OCI-M2 (cell line): ENCODE results near the gene SFMBT1.

Experiments used
- DNase-seq: peaks from one replicate; lab custom pipeline; 2025; ENCODE audit not compliant: unreplicated experiment; lab: John Stamatoyannopoulos, UW

SFMBT1 gene

DNA sequence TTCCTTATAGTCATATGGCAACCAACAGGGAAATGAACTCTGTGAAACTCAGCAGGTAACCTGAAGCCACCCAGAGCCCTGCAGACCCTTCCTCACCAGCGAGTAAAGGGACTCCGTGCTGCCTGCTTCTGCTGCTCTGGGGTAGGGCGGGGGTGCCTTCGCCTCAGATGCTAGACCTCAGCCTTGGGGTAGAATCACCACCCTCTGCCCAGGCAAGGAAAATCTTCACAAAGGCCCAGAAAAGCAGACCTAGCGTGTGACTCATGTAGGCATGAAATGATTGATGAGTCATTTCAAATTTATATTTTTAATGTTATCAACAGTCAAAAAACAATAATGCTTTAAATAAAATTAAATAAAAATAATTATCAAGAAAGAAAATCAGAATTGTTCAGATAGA is 155.1 kb downstream of the SFMBT1 start:
- DNase-seq = no peak

DNA sequence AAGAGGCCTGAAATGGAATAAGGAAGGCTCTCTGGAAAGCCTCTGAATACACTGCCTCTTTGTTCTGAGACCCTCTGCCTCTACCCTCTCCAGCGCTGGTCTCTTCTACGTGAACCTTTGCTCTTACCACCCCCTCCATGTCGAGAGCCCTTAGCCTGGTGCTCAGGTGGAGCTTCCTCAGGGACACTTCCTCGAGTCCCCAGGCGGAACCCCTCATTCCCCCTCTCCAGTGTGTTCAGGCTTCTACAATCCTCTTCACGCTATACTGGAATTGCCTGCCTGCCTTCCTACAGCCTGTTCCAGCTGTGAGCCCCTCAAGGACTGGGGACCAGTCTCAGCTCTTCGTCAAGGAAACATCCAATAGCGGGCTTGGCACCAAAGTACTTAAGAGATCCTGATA is 156.0 kb downstream of the SFMBT1 start:
- no peak for DNase-seq

DNA sequence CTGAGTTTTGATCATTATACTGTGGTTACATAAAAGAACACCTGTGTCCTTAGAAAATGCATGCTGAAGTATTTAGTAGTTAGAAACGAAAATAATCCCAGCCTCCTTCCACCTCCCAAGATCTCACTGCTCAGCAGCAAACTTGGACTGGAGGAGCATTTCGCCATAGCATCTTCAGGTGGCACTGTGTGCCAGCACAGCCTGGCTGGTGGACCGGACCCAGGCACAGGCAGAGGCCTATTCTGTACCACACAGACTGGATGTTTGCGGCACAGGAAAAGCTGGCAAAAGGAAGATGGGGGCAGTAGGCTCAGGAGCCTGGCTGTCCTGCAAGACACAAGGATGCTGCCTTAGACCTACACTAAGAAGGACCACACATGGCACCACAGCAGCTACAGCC is 158.7 kb downstream of the SFMBT1 start:
- no peak for DNase-seq

DNA sequence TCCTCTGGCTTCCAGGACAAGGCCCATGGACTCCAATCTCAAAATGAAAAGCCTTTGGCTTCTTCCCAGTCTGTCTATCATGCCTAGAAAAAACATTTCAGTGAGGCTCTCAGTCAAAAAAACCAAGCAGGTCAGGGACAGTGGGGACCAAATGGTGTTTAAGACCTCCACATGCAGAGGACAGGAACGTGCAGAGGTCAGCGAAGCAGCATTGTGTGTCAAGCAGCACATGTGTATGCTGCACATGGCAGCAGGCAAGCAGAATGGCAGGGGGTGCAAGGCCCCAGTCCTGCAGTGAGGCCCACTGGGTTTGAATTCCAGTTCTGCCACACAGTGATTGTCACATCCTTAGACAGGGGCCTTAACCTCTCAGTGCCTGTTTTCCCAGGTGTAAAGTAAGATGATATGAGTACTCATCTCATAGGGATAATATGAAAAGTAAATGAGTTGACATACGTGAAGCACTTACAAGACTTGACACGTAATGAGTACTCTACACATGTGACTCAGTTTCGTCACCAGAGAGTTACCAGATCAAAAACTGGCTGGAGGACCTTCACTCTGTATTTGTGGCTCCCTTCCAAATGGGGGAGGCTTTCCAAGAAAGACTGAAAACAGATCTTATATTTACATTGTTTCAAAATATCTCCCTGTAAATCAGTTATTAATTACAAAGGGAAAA is 159.7 kb downstream of the SFMBT1 start:
- no peak for DNase-seq

DNA sequence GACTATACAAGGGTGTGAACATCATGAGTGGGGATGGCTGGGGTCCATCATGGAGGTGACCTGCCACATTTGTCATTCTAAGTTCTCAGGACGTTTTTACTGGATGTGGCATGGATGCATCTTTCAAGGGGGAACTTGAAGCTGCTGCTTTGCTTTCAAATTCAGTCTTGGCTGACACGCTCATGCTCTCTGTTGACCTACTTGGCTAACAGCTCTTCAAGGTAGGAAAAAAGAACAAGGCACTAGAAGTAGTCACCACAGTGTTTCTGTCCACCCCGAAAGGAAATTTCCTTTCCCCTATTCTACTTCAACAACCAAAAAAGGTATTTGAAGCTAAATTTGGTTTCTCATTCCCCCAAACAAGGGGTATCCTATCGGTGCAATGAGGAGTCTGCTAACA is 163.5 kb downstream of the SFMBT1 start:
- DNase-seq = no peak

DNA sequence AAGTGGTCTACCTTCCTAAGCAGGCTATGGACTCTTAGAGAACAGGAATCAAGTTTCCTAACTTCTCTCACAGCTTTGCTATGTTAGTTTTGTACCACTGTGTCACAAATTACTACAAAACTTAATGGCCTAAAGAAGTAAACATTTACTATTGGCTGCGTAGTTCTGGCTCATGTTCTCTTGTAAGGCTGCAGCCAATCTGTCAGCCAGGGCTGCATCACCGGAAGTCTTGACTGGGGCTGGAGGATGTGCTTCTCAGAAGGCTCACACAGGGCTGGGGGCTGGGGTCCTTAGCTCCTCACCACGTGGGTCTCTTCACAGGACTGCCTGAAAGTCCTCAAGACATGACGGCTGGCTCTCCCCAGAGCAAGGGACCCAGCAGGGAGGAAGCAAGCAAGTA is 164.0 kb downstream of the SFMBT1 start:
- no peak for DNase-seq

DNA sequence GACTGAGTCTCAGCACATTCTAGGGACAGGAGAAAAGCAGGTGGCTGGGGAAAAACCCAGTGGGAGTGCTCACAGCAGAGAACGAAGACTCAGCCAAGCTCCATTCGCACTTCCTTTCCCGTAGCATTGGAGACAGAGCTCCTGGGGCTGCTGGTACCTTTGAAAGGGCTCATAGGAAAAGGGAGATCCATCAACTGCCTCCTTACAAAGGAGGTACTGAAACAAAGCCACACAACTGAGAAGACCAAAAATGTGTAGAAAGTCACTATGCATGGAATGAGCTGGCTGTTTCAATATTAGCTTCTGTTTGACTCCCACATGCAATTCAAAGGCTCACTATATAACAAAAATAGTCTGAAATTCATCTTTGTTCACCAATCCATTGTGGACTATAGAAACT is 165.4 kb downstream of the SFMBT1 start:
- DNase-seq = no peak

DNA sequence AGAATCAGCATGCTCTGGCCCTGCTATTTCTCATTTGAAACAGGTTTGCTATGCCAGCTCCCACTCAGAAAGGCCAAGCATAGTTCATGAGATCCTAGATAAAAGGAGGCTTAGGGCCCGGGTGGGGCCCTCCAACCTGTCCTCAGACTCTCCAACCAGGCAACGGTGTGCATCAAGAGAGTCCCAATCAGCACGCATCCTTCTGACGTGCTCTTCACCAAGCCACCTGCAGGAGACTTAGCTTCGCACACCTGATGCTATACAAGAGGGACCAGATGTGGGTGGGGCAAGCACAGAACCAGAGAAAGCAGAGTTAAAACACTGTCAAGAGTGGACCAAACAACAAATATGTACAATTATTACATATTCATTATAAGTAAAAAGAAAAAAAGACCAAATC is 165.8 kb downstream of the SFMBT1 start:
- no peak for DNase-seq

DNA sequence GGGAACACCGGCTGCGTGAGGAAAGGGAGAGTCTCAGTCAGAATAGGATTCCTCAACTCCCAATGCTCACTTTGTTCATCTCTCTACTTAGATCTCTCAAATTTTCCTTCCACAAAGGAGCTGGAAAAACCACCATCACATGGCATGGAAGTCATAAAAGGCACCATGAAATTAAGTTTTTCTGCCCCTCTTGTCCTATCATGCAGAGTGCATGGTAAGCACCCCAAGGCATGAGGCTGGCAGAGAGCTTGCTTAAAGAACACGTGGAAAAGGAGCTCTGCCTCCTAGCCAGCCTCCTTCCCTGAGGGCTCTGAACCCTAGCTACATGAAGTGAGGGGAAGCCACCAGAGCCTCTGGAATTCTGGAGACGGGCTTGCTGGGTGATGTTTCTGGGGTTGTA is 166.3 kb downstream of the SFMBT1 start:
- DNase-seq = no peak

DNA sequence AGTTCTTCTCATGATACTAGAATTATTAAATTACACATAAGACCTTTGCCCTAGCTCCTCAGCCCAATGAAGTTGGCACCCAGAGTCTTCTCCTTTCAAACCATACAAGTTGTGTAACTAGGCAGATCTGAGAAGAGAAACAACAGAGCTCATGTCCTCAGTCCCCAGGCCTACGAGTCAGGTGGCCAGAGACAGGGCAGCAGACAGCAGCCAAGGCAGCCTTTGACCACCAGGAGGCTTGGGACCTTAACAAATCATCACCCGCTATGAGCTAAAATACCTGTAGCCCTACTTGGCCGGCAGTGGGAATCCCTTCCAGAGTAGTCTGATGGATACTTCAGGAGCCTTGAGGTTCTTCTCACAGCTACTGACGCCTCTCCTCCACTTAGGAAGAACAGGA is 166.8 kb downstream of the SFMBT1 start:
- no peak for DNase-seq

DNA sequence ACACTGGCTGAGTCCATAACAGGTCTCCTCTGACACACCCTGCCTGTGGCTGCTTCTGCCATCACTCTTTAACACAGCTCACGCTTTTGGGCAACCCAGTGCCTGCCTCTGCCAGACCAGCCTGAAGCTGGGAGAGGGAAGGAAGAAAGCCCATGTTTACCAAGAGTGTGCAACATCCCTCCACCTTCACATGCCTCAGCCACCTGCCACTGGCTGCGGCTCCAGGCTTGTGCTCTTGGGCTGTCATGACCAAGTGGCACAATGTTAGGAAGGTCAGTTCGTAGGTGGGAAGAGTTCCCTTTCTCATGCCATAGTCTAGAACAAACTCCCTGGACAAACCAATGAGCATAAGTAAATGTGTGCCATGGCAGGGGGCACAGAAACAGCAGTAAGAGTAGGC is 168.8 kb downstream of the SFMBT1 start:
- DNase-seq = no peak

DNA sequence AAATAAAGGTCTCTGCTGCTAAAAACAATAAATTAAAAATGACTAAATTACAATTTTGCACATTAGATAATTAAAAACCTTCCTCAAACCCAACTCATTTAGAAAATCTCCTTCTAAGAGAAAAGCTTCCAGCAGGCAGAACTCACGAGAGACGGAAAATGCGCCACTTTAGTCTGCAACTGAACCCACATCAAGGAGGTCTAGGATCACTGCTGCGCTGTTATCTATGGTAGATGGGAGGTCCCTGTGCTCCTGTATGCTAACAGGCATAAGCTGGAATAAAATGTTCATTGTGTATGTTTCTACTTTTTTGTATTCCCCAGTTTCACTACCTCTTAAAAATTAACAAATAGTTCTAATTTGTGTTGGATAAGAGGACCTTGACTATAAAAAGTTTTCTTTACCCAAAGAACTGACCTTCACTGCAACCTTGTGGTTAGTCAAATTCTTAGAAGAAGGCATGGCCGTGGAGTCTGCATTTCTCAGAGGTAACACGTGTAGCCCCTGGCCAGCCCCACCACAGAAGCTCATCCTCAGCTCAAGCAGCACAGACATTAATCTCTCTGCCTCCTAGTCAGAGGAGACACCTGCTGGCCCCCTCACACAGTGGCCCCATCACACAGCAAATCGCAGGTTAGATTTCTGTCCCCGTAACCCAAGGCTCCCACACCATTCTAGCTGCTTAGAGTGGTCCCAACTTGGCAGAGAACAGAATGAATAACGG is 170.8 kb downstream of the SFMBT1 start:
- no peak for DNase-seq

DNA sequence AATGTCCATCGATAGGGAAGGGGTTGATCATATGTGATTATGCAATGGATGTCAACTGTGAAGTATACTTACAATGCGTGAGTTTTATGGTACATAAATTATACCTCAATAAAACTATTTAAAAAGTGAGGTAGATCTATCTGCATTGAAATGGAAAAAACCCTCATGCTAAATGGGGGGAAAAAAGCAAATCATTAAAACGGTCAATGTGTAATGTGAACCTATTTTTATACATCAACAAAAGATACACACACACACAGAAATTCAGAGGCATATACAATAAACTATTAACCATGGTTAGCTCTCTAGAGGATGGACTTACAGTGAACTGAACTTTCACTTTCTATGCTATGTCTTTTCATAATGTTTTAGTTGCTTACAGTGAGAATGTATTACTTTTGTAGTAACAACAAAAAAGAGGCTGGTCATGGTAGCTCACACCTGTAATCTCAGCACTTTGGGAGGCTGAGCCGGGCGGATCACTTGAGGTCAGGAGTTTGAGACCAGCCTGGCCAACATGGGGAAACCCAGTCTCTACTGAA is 171.6 kb downstream of the SFMBT1 start:
- DNase-seq = no peak

DNA sequence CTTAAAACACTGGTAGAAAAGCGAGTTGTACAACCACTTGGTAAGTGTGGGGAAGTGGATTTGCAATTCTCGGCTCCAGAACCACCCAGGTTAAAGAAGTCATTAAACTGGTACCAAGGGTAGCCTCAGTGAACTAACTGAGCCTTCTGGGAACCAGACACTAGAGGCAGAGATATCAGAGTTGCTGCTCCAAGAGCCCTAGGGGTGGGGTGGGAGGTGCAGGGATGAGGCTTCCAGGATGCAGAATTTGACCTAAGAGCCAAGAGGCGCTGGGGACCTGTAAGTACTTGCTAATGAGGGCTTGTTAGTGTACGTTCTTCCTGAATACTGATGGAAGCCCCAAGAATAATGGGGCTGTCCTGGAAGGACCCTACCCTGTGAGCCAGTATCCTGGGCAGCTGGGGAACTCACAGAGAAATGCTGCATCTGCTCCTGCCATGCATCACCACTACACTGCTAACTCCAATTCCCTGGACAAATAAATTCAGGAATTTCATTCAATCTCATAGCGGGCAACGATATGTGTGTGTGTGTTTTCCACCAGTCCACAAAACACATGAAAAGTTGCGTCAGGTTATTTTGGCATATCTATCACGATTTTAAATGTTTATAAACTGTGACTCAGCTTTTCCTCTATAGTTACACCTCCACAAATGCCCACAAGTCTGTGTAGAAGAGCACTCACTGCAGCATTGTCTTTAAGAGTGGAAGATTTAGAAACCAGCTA is 172.3 kb downstream of the SFMBT1 start:
- no peak for DNase-seq

DNA sequence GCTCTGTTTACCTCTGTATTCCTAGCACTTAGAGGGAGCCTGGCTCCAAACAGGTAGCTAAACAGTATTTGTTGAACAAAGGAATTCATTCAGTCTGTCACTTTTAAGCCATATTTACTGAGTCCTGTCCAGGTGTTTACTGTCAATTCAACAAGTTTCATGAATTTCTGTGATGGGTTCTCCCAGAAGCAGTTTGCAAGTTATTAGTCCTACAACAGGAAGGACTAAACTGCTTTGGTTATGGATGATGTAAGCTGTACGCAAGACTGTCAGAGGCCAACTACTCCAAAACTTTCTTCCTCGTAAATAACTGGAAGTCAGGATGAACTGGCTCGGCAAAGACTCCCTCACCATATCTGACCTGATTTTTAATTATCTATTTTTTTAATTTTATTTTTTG is 173.6 kb downstream of the SFMBT1 start:
- no peak for DNase-seq

DNA sequence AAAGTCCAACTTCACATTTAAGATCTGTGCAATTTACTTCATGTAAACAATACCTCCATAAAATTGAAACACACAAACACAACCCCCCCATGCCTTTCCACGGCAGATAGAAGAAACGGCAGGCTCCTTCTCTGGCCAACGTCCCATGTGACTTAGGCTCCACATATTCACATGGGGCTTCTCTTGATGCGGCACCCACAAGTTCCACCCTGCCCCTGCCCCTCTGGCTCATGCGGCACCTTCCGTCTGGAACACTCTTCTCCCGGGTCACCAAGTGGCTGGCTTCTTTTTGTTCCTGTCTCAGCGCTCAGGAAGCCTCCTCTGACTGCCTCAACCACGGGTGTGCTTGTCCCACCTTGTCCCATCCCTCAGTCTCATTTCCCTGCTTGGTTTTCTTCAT is 174.1 kb downstream of the SFMBT1 start:
- DNase-seq = no peak

DNA sequence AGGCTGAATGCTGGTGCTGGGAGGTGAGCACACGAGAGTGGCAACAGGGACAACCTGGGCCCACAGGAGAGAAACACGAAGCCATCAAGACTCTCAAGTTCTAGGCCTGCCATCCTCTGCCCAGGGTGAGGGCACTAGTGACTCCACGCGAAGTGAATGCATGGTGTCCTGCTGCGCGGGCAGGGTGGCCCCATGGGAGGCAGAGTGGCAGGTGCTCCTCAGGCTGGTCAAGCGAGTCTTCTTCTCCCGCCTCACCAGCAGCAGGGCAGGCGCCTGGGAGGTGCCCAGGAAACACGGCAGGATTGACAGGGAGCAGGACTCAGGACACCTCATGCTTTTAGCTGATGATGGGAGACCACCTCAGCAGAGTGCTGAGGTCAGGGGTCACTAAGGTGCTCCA is 175.4 kb downstream of the SFMBT1 start:
- DNase-seq = no peak

DNA sequence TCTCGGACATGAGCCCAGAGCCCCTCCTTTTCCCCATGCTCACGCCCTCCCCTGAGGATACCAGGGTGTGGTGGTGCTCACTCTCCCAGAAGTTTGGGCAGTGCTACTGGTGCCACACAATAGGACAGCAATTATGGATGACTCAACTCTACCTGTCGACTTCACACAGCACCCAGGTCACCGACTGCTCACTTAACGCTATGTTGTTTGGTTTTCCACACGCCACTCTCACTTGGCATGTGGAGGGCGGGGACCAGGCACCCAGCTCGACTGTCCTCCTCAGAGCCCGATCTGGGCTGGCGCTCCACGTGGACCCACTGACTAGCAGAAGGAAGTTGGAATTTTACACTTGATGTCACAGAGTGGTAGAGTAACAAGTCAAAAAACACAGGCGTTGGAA is 179.4 kb downstream of the SFMBT1 start:
- no peak for DNase-seq

DNA sequence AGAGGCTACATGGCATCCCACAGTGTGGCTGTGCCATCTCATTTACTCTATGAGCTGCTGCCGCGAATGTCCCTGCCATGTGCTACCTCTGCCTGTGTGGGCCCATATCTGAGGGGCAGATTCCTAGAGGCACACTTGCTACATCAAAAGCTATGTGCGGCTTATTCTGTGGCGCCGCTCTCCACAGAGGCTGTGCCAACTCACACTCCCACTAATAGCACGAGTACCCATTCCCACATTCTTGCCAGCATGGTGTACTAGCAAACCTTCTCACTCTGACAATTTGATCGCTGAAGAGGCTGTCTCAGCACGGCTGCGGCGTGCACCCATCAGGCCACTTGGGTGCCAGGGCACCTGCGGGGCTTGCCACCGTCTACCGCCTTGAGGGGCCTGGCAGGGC is 179.9 kb downstream of the SFMBT1 start:
- no peak for DNase-seq

DNA sequence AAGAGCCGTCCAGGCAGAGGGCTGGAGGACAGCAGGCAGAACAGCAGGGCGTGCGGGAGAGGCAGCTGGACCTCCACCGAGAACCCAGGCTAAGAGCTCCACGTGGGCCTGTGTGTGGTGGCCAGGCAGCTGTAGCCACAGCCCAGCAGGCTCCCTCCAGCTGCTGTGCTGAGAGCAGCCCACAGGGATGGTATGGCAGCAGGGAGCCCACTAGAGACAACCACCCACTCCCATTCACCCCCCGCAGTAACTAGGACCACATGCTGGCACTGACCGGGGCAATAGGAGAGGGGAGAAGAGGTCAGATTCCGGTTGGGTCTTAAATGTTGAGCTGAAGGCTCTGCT is 185.5 kb downstream of the SFMBT1 start:
- no peak for DNase-seq

DNA sequence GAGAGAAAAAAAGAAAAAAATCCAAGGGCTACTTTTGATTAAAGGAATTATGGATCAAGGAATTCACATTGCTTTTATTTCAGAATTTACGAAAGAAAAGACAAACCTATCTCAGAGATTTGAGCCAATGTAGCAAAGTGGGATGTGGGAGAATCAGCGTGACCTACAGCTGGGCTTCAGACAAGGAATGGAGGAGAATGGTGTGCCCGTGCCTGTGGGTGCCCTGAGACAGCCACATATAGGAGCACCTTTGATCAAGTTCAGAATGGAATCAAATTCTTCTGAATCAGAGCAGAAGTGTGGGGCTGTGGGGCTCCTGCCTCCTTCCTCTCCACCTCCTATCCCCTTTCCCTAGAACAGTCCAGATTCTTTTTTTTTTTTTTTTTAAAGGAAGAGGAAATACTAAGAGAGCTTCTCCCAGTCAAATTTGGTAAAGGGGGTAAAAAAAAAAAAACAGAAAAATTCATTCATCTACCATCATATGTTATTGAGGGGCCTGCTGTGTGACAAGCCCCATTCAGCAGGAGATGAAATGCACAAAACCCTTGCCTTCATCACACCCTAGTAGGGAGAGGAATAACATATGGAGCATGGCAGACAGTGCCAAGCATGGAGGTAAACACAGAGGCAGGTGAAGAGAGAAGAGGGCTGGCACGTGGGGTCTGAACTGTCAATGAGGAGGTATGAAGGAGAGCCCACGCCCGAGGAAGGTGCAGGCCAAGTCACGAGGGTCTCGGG is 186.0 kb downstream of the SFMBT1 start:
- no peak for DNase-seq
